HG03457 (cell line): ENCODE measurements around the gene COL5A1.

ENCODE experiments used
- ATAC-seq: cut with Tn5 transposase; IDR thresholded peaks from one replicate; pipeline ENCODE4 v1.9.1; 2021; ENCODE audit warnings: moderate number of reproducible peaks; ENCODE audit not compliant: unreplicated experiment

The COL5A1 gene

GRCh38 chr9:134641173-134641989, at the start of gene COL5A1:
Gene COL5A1, plus strand, starts transcription at chr9:134641803. Its CDS starts 385 bp downstream, at chr9:134642188.
- no peak for ATAC-seq

DNA sequence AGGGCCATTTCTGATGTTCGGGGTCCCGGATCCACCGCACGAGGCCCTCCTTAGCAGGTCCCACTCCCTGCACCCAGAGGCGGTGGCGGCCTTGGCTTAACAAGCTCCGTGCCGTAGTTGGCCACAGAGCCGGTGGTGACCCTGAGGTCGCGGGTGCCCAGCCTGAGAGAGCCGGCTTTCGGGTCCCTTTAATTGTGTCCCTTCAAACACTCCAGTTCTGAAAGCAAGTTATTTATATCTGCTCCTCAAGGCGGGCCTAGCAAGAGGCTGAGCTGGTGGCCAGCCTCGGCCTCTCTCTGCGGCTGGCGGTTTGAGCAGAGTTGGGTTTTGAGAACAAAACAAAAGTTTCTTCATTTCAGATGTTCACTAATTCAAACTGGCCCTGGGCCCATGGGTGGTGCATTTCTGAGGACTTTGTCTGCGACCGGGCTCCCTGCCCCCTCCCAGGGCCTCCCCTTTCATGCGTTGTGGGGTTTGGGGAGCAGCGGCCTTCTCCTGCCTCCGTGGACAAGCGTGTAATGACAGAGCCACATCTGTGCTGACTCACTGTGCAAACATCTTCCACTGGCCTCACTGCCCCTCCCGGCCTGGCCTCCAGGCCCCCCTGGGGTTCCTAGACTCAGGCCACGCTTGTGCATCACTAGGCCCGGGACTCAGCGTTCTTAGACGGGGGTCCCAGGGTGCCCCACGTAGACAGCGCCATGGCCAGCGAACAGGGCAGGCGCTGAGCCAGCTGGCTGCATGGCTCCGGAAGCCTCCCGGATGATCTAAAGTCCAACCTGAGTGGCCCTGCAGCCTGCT, 49.4 kb upstream of the COL5A1 start:
- no peak for ATAC-seq

GRCh38 chr9:134592819-134593200, 48.8 kb upstream of the COL5A1 start:
- no peak for ATAC-seq

- ATAC-seq = no peak
Observed at GRCh38 chr9:134593286-134594077, 48.1 kb upstream of the COL5A1 start.

DNA sequence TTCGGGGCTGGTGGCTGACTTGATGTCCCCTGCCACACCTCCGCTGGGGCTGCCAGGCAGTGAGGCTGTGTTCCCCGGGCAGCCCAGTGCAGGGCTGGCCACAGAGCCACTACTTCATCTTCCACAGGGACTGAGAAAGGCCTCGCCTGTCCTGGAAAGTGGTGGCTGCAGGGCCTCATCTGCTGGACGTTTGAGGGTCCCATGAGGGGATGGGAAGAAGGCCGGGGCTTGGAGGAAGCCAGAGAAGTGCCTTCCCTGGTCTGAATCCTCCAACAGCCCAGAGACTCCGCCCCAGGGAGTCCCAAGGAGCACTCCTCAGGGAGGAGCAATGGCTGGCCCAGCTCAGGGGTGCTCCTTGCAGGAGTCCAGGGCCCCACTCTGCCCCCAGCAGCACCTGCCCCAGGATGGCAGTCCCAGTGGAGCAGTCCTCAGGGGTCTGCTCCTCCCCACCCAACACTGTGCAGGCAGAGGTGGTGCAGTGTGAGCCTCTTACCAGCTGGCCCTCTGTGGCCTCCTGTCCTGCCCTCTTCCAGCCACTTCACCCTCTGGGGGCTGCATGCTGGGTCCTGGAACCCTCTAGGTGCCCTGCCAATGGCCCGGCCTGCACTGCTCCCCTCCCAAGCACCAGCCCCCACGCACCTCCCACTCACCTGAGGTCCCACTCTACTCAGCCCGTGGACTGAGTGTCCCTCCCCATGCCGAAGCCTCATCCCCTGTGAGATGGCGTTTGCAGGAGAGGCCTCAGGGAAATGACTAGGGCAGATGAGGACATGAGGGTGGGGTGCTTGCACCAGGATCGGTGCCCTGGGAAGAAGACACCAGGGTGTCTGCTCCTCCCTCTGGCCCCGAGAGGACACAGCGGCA, 47.3 kb upstream of the COL5A1 start:
- no peak for ATAC-seq

- no peak for ATAC-seq
Observed at GRCh38 chr9:134595014-134595413, 46.6 kb upstream of the COL5A1 start.

- ATAC-seq = no peak
Observed at GRCh38 chr9:134597041-134597913, 44.3 kb upstream of the COL5A1 start.

- no peak for ATAC-seq
Observed at GRCh38 chr9:134597957-134598883, 43.4 kb upstream of the COL5A1 start.

- ATAC-seq = no peak
Observed at GRCh38 chr9:134598884-134599245, 42.7 kb upstream of the COL5A1 start.

- no peak for ATAC-seq
Observed at GRCh38 chr9:134600371-134600770, 41.2 kb upstream of the COL5A1 start.

GRCh38 chr9:134600836-134601638, 40.6 kb upstream of the COL5A1 start:
- ATAC-seq = no peak

GRCh38 chr9:134601764-134602163, 39.8 kb upstream of the COL5A1 start:
- ATAC-seq = no peak

DNA sequence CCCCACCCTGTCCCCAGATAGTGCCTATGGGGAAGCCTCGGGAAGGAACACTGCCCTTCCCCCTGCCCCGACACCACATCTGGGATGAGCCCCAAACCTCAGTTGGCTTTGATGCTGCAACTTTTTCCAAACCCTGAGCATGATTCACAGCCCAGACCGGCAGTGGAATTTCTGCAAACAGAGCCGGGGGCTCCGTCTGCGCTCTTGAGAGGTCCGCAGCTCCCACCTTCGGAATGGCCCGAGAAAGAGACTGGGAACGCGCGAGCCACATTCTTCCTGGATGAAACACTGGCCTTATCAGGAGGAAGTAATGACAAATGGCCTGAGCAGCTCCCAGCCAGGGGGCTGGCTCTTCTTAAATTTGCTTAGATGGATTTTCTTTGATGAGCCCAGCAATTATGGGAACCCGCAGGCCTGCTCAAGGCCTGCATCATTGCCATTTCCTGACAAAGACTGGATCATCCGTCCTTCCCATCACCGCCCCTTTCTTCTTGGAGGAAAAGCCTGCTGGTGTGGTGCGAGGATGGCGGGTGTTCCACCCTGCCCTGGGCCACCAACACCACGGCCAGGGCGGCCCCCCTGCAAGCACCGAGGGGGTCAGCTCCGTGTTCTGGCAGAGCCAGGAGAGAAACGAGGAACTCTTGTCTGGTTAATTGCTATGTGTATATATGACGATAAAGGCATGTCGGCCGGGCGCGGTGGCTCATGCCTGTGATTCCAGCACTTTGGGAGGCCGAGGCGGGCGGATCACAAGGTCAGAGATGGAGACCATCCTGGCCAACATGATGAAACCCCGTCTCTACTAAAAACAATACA, 38.8 kb upstream of the COL5A1 start:
- no peak for ATAC-seq

DNA sequence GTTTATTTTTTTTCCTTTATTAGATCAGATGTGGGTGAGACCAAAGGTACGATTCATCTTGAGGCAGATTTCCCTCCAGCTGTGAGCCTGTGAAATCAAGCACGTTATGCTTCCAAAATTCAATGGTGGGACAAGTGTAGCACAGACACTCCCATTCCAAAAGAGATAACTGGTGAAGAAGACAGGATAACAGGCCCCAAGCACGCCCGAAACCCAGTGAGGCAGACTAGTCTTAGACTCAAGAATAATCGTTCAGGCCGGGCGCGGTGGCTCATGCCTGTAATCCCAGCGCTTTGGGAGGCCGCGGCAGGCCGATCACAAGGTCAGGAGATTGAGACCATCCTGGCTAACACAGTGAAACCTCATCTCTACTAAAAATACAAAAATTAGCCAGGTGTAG, 36.8 kb upstream of the COL5A1 start:
- ATAC-seq = no peak

- no peak for ATAC-seq
Observed at GRCh38 chr9:134605351-134605965, 36.1 kb upstream of the COL5A1 start.

DNA sequence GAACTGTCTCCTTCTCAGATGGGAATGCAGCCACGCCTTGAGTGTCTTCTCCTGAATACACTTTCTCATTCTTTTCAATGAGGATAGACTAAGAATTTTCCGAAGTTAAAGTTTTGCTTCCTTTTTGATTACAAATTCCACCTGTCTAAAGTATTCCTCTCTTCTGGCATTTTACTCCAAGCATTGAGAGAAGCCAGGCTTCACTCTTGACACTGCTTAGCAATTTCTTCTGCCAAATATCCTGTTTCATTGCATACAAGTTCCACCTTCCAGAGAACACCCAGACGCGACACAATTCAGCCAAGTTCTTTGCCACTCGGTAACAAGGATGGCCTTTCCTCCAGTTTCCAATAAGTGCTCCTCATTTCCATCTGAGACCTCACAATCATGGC, 35.6 kb upstream of the COL5A1 start:
- no peak for ATAC-seq
